NCI-H1092 (cell line): Measurements from ENCODE around the gene FBH1.

Experiments
- DNase-seq: peaks from one replicate; lab custom pipeline; 2025; lab: John Stamatoyannopoulos, UW

Gene FBH1

GRCh38 chr10:5981529-5981928 lies 91.5 kb downstream of the FBH1 start:
- no peak for DNase-seq

DNA sequence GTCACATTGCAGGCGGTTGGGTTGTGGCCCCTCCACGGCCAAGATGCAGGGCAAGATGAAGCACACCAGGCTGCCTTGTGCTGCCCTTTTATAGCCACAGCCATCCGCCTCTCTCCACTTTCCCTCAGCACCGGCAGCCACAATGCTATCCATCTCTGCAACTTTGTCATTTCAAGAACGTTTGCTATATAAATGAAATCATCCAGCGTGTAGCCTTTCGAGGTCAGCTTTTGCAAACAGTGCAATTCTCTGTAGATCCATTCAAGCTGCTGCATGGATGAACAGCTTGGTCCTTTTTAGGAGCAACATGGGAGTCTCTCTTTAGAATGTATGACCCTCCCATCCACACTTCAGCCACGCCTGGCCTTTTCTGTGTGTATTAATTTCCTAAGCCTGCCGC lies 93.7 kb downstream of the FBH1 start:
- no peak for DNase-seq

DNA sequence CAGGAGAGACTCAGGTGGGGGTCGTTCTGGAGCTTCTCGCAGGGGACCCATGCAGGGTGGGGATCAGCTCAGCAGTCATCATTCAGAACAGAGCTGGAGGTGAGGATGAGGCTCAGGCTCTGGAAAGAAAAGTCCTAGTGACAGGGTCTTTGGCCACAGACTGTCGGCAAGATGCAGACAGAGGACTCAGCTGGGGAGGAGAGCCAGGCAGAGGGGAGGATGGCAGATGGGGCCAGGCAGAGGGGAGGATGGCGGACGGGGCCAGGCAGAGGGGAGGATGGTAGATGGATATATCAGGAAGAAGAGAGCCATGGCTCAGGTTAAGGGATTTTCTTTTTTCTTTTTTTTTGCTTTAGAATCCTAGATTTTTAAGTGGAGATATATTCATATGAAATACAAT lies 95.0 kb downstream of the FBH1 start:
- no peak for DNase-seq
